Putamen (tissue), 1 donor: ENCODE data around the gene MPEG1.
A peak's percentile ranks its signal among the peaks of the same experiment; 100 is the strongest.

Experiments
- DNase-seq: peaks from one replicate; pipeline ENCODE4 v3.0.0-alpha.2; 2016; ENCODE audit warnings: low spot score

Gene MPEG1

DNA sequence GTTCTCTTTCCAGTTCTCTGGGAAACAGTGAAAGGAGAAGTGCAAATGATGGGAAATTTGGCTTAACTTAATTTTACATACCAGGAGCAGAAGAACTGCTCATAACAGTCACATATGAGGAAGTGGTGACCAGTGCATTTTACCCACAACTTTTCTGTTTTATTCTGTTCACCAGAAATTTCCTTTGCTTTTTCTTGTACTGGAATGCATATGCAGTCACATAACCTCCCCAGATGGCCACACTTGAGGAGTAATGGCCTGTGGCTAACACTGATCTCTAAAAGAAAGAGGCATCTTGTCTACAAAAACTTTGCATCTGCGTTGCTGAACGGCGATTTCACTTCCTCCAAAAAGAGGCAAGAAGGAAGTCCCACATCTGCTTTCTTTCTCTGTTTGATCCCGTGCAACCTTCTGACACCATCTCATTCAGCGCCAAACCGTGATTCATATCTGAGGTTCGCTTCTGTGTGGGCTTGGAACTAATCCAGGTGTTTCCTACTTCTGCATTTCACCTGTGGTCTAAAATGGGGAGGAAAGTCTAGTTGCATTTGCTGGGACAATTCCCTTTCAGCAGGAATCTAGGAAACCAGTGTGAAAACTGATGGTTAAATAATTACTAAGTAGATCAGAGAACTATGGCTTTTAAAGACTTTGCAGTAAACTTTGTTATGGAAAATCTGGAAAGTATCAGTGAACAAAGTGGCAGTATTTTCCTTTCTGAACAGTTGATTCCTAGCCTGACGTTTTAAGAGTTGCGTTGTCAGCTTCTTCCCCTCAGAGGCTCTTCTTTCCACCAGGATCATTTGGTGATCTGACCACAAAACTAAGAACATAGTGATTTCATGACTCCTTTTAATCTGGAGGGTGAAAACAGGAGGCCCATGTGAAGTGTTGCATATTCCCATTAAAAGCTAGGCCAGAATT is 4.2 kb upstream of the MPEG1 start:
- peak; percentile 34 for DNase-seq

DNA sequence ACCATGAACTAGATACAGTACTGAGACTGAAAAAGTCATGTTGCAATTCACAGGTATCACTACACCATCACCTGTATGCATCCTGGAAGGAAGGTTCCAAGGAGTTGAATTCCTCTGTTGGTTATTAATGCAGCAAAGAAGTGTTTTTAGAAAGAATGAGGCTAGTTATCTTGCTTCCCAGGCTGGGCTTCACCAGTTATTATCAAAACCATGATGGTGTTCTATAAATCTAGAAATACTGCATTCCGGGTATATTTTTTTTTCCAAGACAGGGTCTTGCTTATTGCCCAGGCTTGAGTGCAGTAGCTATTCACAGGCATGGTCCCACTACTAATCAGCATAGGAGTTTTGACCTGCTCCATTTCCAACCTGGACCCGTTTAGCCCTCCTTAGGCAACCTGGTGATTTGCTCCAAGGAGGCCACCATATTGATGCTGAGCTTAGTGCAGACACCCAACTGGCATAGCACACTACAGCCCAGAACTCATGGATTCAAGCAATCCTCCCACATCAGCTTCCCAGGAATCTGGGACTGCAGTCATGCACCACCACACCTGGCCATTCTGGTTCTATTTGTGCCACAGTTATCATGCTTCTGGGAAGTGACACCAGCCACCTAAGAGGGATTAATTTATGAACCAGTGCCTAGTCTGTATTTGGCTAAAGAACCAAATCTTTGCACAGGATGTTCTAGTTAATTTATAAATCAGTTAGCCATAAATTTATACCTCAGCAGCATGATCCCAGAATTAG is 1.6 kb upstream of the MPEG1 start:
- no peak for DNase-seq

DNA sequence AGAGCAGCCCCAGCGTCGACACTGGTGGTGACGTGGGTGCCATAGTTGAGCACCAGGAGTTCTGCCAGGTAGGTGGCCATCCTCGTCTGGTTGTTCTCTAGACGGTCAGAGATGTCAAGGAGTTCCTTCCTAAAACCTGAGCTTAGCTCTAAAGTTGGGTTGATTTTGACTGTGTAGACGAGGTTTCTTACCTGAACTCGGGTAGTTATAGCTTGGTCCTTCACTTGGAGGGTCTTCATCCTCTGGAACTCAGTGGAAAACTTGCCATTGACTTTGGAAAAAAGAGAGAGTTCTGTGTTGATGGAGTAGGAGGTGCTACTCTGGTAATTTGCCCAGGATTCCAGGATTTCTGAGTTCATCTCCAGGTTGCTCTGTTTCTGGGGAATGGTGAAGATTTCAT is 505 bp downstream of the MPEG1 start:
- DNase-seq = no peak

DNA sequence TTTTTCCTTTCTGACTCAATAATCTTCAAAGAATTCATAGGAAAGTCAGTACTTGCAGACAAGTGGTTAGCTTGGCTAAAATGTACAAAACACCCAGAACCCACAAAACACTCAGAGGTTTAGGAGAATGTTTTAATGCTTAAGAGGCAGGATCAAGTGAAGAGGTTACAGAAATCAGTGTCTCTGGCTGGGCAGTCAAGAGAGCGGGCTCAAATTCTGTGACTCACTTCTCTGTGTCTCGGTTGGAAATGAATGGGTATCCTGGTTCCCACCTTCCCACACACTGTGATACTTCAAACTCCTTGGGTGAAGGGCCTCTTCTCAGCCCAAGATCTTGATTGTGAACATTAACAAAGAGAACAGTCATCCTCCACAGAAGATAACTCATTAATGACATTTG is 3.8 kb downstream of the MPEG1 start:
- no peak for DNase-seq

DNA sequence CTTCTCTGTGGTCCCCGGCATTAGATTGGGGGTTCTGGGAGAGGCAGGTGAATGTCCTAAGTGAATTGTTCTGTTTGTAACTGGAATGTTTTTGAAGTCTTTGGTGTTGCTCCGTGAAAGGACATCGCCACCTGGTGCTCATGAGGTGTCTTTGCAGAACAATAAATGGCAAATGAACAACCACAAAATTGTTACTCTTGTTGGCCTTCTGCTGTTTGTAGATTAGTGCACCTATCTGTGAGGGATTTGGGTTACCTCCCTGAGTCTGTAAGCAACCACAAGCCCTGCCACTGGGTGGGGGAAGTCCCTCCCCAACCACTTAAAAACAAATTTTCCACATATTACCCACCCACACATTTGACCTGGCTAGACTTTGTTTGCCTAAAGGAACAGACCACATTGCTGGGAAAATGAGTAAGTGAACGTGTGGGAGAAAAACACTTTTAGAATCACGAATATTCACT is 4.7 kb downstream of the MPEG1 start:
- peak; percentile 46 for DNase-seq

DNA sequence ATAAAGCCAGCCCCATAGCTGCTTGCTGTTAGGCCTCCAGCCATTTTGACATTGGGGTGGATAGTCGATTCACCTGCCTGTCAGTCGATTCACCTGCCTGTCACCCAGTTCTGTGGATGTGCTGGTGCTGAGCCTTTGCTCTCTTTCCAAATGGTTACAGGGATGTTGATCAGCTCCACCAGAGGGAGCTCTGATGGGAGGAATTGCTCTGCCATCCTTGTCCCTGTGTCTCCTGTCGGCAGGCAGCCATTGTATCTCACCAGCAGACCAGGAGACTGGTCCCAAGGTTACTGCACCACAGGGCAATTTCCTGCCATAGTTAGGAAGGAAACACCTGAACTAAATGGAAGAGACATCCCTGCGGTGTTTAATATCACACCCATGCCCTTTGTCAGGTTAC is 6.1 kb downstream of the MPEG1 start:
- peak; percentile 40 for DNase-seq

DNA sequence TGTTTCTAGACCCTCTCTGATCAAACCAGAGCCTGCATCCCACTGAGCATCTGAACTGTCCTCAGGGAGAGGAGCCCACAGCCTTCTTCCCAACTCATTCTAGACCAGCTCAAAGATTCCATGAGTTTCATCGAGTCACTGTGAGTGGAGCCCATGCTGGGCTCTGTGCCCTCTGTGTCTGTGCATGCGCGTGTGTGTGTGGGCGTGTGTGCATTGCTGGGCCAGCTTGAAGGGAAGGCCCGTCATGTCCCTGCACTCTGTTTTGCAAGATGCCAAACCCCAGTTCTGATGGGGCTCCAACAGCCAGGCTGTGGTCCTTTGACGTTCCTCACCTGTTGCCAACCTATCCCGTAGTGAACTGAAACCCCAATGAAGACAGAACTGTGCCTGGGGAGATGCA is 7.1 kb downstream of the MPEG1 start:
- no peak for DNase-seq

DNA sequence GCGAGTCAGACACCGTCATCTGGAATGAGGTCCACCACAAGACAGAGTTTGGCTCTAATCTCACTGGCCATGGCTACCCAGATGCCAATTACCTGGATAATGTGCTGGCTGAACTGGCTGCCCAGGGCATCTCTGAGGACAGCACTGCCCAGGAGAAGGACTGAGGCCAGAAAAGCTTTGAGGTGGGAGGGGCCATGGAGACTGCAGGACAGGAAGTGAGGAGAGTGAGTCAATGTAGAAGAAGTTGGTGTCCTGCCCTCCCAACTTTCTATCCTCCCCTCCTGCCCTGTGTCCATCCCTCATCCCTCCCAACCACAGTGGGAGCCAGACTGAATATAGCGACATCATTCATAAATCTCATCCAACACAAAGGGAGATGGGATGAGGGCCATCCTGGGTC is 8.0 kb downstream of the MPEG1 start:
- no peak for DNase-seq

DNA sequence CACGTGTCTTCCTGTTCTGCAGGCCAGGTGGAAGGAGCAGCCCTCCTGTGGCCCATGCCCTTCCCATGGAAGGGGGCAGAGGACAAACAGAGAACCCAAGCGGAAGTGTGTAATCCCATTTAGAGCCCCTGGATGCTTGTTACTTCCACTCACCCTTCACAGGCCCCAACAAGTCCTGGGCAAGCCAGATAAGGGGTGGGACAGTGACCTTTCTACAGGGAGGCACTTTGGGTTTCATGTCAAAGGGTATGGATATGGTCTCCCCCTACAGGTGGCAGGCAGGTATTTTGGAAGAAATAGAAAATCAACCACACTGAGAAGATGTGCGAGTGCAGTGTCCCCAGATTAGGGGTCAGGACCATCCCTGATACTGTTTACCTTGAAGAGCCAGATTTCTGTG is 11.4 kb downstream of the MPEG1 start:
- DNase-seq = no peak

DNA sequence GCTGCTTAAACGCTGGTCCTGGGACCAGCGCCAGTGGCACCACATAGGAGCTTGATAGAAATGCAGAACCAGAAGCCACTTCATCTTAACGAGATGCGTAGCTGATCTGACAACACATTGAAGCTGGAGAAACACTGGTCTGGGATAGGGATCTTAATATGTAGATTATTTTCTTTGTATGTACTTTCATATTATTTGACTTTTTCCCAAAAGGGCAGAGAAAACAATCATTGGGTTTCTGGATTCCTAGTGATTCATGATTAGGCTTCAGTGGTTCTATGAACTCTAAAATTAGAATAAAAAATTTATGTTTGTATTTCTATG is 12.3 kb downstream of the MPEG1 start:
- DNase-seq = no peak

DNA sequence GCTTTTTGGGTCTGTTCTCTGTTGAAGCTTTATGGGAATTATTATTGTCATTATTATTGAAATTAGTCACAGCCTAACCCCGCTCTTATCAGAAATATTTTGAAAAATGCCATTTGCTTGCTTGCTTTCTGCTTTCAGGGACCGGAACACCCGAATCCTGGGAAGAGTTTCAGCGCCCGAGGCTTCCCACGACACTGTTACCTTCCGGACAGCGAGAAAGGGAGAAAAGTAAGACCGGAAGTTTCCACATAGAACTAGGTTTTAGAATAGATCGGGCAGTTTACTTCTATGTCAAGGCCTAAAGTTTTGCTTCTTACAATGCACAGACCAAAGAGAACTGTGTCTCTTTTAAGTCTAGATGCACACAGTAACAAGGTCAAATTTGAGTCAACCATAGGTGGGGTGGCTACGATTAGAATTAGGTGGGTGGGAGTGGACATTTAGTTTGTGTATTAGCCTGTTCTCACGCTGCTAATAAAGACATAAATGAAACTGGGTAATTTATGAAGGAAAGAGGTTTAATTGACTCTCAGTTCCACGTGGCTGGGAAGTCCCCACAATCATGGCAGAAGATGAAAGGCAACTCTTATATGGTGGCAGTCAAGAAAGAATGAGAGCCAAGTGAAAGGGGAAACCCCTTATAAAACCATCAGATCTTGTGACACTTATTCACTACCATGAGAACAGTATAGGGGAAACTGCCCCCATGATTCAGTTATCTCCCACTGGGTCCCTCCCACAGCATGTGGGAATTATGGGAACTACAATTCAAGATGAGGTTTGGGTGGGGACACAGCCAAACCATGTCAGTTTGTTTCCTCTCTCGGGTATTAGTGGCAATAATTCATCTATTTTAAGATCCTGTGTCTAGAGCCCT is 12.9 kb downstream of the MPEG1 start:
- DNase-seq = no peak

DNA sequence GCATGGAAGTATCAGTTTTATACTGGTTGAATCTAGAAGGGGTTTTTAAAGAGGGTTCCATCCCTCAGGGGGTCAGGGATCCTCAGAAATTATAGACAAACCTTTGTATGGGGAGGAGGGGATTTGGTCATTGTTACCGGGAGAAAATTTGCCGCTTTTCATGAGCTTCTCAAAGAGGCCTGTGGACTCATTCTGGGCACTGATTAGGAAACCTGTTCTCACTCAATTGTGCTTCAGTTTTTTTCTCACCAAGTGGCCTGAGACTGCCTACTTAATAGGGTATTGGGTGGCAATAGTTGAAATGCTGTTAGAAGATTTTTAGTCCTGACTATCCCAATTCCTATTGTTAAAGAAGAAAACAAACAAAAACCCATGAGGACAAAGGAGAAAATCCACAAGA is 14.0 kb downstream of the MPEG1 start:
- no peak for DNase-seq

DNA sequence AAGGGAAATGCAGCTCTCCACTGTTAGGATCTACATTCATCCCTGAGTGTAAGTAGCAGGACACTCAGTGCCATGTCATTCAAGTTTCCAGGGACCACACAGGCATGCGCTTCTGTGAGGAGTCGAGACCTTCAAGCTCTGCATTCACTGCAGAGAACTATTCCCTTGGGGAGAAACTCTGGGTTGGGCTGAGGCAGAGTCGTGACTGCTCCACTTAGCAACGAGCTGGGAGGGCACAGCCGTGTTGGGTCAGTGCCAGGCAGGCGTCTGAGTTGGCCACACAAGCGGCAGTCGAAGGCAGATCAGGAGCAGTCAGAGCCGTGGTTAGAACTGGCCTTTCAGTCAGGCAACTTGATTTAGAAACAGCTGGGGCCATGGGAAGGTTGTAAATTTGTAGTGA is 14.7 kb downstream of the MPEG1 start:
- peak; percentile 77 for DNase-seq

DNA sequence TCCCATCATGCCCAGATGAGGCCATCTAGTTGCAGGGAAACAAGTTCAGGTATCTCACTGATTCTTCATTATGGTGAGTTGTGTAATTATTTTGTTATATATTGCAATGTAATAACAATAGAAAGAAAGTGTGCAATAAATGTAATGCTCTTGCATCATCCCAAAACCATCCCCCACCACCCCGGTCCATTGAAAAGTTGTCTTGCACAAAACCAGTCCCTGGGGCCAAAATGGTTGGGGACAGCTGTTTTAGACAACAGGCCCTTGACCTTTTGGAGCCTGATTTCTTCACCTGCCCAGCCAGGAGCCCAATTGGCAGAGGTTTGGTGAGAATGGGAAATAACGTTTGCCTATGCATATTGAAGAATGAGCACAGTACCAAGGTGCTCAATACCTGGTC is 15.9 kb downstream of the MPEG1 start:
- DNase-seq = no peak

DNA sequence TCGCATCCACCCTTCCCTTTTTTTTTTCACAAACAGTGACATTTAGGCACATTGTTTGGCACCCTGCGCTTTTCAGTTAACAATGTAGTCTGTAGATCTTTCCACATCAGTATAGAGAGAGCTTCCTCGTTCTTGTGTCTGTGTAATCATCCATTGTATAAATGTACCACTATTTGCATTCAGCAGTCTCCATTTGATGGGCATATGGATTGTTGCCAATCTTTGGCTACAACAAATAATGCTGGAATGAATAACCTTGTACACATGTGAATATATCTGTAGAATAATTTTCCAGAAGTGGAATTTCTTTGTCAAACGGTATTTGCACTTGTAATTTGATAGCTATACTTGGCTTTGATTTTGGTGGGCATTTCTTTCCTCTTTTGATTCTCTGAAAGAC is 17.1 kb downstream of the MPEG1 start:
- no peak for DNase-seq

DNA sequence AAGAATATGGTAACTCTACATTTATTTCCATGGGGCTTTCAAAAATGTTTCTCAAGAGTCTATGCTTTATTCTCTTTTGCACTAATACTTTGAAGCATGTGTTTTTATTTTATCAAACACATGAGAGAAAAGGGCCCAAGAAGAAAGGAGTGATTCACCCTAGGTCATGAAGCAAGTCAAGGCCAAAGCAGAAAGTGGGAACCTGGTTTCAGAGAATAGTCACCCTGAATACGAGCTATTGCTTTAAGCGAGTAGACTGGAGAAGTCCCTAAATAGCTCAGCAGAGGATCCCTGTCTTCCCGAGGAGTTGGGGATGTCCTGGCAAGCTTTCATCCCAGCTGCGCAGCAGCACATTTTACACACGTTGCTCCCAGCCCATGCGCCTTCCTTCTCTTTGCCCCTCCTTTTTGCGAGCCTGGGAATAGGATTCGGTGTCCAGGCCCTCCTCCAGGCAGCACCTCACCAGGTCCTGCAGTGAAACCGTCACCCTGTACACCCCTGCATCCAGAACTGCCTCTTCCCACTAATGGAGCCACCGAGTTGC is 19.1 kb downstream of the MPEG1 start:
- no peak for DNase-seq

DNA sequence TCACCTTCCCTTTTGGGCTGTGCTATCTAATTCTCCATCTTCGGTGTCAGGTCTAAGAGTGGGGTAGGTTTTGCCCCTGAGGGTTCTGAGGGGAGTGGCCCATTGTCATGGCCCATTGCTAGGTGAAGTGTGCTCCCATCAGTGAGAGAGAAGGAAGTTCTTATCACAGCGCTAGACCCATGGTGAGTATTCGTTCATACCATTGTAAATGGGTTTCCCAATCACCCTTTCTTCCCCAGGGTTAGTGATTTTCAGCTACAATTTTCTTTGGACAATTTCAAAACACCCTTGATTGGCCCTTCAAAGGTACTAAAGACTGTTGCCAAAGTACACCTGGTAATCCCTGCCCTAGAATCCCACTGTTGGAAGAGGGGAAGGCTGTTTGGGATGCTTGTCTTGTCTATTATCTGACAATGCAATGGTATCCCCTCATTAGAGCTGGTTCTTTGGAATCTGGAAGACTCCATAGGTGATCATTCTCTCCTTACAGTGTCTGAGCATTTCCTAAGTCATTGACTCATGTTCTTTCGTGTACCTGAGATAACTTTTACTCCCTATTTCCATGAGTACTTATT is 20.2 kb downstream of the MPEG1 start:
- no peak for DNase-seq

DNA sequence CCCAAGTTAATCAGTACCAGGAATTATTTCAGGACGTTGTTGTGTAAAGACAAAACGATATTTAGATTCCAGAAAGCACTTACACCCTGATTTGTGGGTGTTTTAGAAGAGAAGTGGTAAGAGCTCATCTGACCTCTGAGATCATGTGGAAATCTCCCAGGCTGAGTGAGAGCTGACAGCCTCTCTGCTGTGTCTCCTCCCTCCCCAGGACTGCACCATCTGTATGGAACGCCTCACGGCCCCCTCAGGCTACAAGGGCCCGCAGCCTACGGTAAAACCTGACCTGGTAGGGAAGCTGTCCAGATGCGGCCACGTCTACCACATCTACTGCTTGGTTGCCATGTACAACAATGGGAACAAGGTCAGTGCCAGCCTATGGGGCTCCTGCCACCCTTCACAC is 20.8 kb downstream of the MPEG1 start:
- no peak for DNase-seq

DNA sequence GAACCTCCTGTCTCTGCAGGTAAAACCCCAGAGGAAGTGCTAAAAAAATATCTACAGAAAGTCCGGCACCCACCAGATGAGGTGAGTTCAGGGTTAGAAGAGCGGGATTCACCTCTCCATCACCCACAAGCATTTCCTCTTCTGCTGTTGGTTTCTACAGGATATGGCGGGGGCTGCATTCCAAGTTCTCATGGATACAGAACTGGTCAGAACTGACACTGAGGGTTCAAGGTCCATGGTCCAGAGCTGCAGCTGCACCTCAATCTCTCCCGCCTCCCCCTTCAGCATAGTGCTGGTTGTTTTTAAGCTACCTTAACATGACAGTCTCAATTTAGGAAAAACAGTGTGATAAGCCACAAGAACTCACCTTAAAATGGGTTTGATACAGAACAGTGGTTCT is 21.6 kb downstream of the MPEG1 start:
- DNase-seq = no peak

DNA sequence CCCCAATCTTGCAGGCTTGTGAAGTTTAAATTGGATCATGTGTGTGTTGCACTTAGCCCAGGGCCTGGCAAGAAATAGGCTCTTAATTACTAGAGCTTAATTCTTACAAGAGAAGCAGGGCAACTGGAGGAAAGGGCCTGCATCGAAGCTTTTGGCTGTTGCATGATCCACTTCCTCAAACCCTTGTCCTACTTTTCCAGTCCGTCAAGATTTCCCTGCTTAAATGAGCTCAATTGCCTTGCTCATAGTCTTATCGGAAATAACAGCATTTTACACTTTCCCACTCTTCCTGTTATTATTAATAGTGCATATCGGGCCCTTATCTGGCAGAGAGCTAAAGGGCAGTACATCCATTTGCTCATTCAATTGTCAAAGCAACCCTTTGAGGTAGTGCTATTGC is 22.7 kb downstream of the MPEG1 start:
- DNase-seq = no peak

DNA sequence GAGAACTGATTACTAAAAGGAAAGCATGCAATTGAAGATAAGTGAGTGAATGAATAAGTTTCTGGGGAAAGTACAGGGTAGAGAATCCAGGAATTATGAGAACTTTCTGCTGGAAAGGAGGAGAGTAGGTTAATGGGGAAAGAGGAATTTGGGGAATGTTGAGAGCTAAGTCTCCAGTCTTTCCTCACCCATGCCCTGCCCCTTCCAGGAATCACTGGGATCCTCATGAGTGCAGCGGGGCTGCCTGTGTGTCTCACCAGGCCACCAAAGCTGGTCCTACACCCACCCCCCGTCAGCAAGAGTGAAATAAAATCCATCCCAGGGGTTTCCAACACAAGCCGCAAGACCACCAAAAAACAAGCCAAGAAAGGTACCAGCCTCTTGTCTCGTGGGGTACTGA is 23.8 kb downstream of the MPEG1 start:
- DNase-seq = no peak

DNA sequence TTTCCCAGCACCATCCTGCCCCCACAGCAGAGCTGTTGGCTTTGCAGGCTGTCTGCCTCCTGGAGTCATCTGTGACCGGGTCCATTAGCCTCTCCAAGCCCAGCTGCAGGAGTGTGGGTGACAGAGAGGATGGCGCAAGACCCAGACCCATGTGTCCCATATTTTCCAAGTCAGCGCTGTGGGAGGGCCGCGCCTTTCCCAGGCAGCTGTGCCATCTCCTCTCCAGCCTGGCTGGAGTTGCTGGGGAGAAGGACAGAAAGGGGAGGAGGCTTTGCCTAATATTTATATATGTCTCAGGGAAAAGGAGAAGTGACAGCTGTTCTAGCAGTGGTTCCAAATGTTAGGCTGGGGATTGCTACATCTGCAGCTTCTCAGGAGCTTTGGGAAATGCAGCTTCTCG is 25.1 kb downstream of the MPEG1 start:
- DNase-seq = no peak
